ENCODE results near the gene MMRN1. TPM values are rescaled to one million over a fixed set of nuclear protein-coding genes. Genes with fewer than 3 reads are reported as not detected.

Gene MMRN1
- total and polyA plus RNA-seq, 12 donors = 0.20 to 3.9 (median 2.3) TPM

GRCh38 chr4:89863533-89863932 lies 31.1 kb upstream of the MMRN1 start:
- intact Hi-C loops (cut with DNase I) = loop anchor here in 5 of 10 donors (10.0 kb wide), 2 partner anchors 199 to 209 kb away; no protein-coding TSS in a partner anchor
- peaks cover 0 to 7% (median 0%) of the 10 kb centered on the region in 11 donors for H3K9me3 ChIP-seq
- no peak for DNase-seq
- H3K27ac ChIP-seq = no peak overlapping the region
- no peak for TF ChIP-seq CTCF (IDR thresholded peaks at IDR 0.05)
- no peaks in the 10 kb centered on the region for H3K36me3 ChIP-seq
- no peak overlapping the region for H3K4me3 ChIP-seq
- WGBS, 2 donors = 79 to 82% methylated on average over 5 of the region's 5 CpGs
- H3K27me3 ChIP-seq = peaks cover 0 to 4% (median 0%) of the 10 kb centered on the region in 7 donors
- no peak for ATAC-seq
- no peaks in the 10 kb centered on the region for H3K4me1 ChIP-seq

- H3K9me3 ChIP-seq = peaks cover 0 to 7% (median 0%) of the 10 kb centered on the region in 11 donors
- no peak for TF ChIP-seq CTCF (IDR thresholded peaks at IDR 0.05)
- intact Hi-C loops (cut with DNase I) = loop anchor here in 7 of 10 donors (5.0 to 10.0 kb wide), 3 partner anchors 203 to 213 kb away; no protein-coding TSS in a partner anchor
- no peak overlapping the region for H3K4me3 ChIP-seq
- no peaks in the 10 kb centered on the region for H3K4me1 ChIP-seq
- DNase-seq (no peak), ATAC-seq (no peak)
- H3K27me3 ChIP-seq = peaks cover 0 to 4% (median 0%) of the 10 kb centered on the region in 7 donors
- H3K36me3 ChIP-seq = no peaks in the 10 kb centered on the region
- H3K27ac ChIP-seq = no peak overlapping the region
Measured at GRCh38 chr4:89868276-89868675, 26.4 kb upstream of the MMRN1 start.

GRCh38 chr4:89868999-89869589 lies 25.6 kb upstream of the MMRN1 start:
- intact Hi-C loops (cut with DNase I) = loop anchor here in 7 of 10 donors (5.0 to 10.0 kb wide), 3 partner anchors 204 to 214 kb away; no protein-coding TSS in a partner anchor
- Histone ChIP-seq H3K27me3 (peaks cover 0 to 4% (median 0%) of the 10 kb centered on the region in 7 donors), H3K36me3 (no peaks in the 10 kb centered on the region), H3K4me1 (no peaks in the 10 kb centered on the region), H3K27ac (no peak overlapping the region), H3K9me3 (peaks cover 0 to 7% (median 0%) of the 10 kb centered on the region in 11 donors), H3K4me3 (no peak overlapping the region)
- peak; percentile 16 to 67 (median 59) for TF ChIP-seq CTCF (IDR thresholded peaks at IDR 0.05)
- WGBS, 2 donors = 62 to 66% methylated on average over 2 of the region's 2 CpGs
- DNase-seq (no peak), ATAC-seq (no peak)

GRCh38 chr4:89871211-89871610 lies 23.4 kb upstream of the MMRN1 start:
- no peak for DNase-seq
- 90 to 94% methylated on average over 1 of the region's 1 CpG for WGBS, 2 donors
- TF ChIP-seq CTCF (IDR thresholded peaks at IDR 0.05) = no peak
- H3K27me3 ChIP-seq = peaks cover 0 to 4% (median 0%) of the 10 kb centered on the region in 7 donors
- no peaks in the 10 kb centered on the region for H3K36me3 ChIP-seq
- no peak overlapping the region for H3K4me3 ChIP-seq
- H3K9me3 ChIP-seq = peaks cover 0 to 7% (median 0%) of the 10 kb centered on the region in 11 donors
- intact Hi-C loops (cut with DNase I) = loop anchor here in 2 of 10 donors (10.0 kb wide), 2 partner anchors 206 to 216 kb away; no protein-coding TSS in a partner anchor
- no peaks in the 10 kb centered on the region for H3K4me1 ChIP-seq
- no peak for ATAC-seq
- H3K27ac ChIP-seq = no peak overlapping the region

Data from heart right ventricle (tissue), 16 donors.